Prostate gland (tissue), 2 donors: Measurements from ENCODE around the gene TMEM132E. TPM values are rescaled to one million over a fixed set of nuclear protein-coding genes. Genes with fewer than 3 reads are reported as not detected.

Source experiments
- DNase-seq: peaks from one replicate; pipeline ENCODE4 v3.0.0-alpha.2; 2019; ENCODE audit warnings: low spot score
- H3K27ac ChIP-seq, 2 donors: fragments of 200-600 bp; sonication (generic); 2 replicates each; pipeline ENCODE4 v1.5.1; 2017 to 2019
- H3K27me3 ChIP-seq: fragments of 200-600 bp; sonication (generic); replicated peaks from 2 replicates; pipeline ENCODE4 v1.5.1; 2019; ENCODE audit not compliant: insufficient read depth
- H3K36me3 ChIP-seq, 2 donors: fragments of 200-600 bp; sonication (generic); 1 replicate in 1 of 2; 2 replicates in 1 of 2; pipeline versions ENCODE4 v1.5.1 to v1.8.1; 2017 to 2019
- H3K4me1 ChIP-seq: fragments of 200-600 bp; sonication (generic); replicated peaks from 2 replicates; pipeline ENCODE4 v1.5.1; 2019
- H3K4me3 ChIP-seq, 2 donors: fragments of 200-600 bp; sonication (generic); 2 replicates each; pipeline ENCODE4 v1.5.1; 2017 to 2019
- H3K9me3 ChIP-seq: fragments of 200-600 bp; sonication (generic); 2 replicates; pipeline ENCODE4 v1.5.1; 2017
- CTCF ChIP-seq, 4 experiments: fragments of 200-600 bp in 2 of 4; fragments of 450-650 bp in 2 of 4; sonication (generic) in 2 of 4; IDR thresholded peaks; 1 replicate in 3 of 4; 2 replicates in 1 of 4; pipeline ENCODE4 v1.5.1; 2016 to 2019; ENCODE audit warnings: antibody characterized with exemption in 4 of 4, mild to moderate bottlenecking in 2 of 4, moderate library complexity in 2 of 4
- POLR2A ChIP-seq: fragments of 450-650 bp; IDR thresholded peaks from one replicate; pipeline ENCODE4 v1.6.1; 2016; ENCODE audit warnings: antibody characterized with exemption, mild to moderate bottlenecking
- POLR2AphosphoS5 ChIP-seq: sonication (generic); formaldehyde crosslinking; IDR thresholded peaks from one replicate; pipeline ENCODE4 v1.6.1; 2017; ENCODE audit warnings: antibody characterized with exemption
- WGBS: methylation state at CpG from one replicate; pipeline ENCODE4 v1.1.5; 2018; 5-methylcytosine and 5-hydroxymethylcytosine counted together
- intact Hi-C: fragments of 100-400 bp; cut with DNase I; formaldehyde crosslinking; loops from one replicate; pipeline ENCODE4 v1.14.2; 2022
- total RNA-seq, 2 donors: library from RNA; depleted of rRNA; stranded (reverse); fragments of >200 nt; gene quantifications; one replicate each; pipeline ENCODE4 v1.1.0, GENCODE V29; 2016

Gene TMEM132E
- total RNA-seq, 2 donors from 2014 or later, result 1.0 TPM; not detected in 1

DNA sequence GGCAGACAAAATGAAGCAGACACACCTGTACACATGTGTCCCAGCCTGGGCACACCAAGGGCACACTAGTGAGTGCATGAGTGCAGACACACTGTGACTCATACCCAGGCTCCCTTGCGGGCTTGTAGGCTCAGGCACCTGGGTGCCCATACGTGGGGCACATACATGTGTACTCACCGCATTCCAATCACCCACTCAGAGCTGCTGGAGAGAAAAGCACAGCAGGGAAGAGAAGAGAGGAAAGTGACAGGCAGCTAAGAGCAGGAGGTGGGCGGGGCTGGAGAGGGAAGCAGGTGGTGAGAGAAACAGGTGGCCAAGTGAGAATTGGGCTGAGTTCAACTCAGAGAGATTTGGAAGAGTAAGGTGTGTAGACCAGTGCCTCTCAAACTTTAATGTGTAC, 54.0 kb downstream of the TMEM132E start:
- Histone ChIP-seq H3K36me3 (no peaks in the 10 kb centered on the region), H3K27ac (no peak overlapping the region), H3K4me1 (no peaks in the 10 kb centered on the region), H3K4me3 (no peak overlapping the region), H3K9me3 (no peaks in the 10 kb centered on the region), H3K27me3 (peaks cover 7% of the 10 kb centered on the region)
- intact Hi-C loops, result no loop called here
- 25% methylated on average over 4 of the region's 4 CpGs for WGBS
- DNase-seq, result no peak
- TF ChIP-seq CTCF (IDR thresholded peaks at IDR 0.05) (no peak), POLR2A (no peak), POLR2AphosphoS5 (no peak)

- no peaks in the 10 kb centered on the region for H3K9me3 ChIP-seq
- no peak overlapping the region for H3K4me3 ChIP-seq
- no peaks in the 10 kb centered on the region for H3K4me1 ChIP-seq
- 93% methylated on average over 3 of the region's 3 CpGs for WGBS
- H3K36me3 ChIP-seq, result no peaks in the 10 kb centered on the region
- DNase-seq, result no peak
- TF ChIP-seq POLR2A, result no peak
- no peak for TF ChIP-seq POLR2AphosphoS5
- no peak for TF ChIP-seq CTCF (IDR thresholded peaks at IDR 0.05)
- no peak overlapping the region for H3K27ac ChIP-seq
- intact Hi-C loops, result no loop called here
- peaks cover 4% of the 10 kb centered on the region for H3K27me3 ChIP-seq
These were observed 54.4 kb downstream of the TMEM132E start for GRCh38 chr17:34633760-34634159.

- 87% methylated on average over 9 of the region's 15 CpGs for WGBS
- Histone ChIP-seq H3K4me1 (no peaks in the 10 kb centered on the region), H3K27ac (no peak overlapping the region), H3K4me3 (no peak overlapping the region), H3K27me3 (peaks cover 2% of the 10 kb centered on the region), H3K36me3 (no peaks in the 10 kb centered on the region), H3K9me3 (no peaks in the 10 kb centered on the region)
- TF ChIP-seq CTCF (IDR thresholded peaks at IDR 0.05) (no peak), POLR2AphosphoS5 (no peak), POLR2A (no peak)
- intact Hi-C loops, result loop anchor here (5.0 kb wide), 2 partner anchors 92 to 212 kb away; no protein-coding TSS in a partner anchor
- DNase-seq, result no peak
These were observed 55.3 kb downstream of the TMEM132E start for GRCh38 chr17:34634551-34635160.

DNA sequence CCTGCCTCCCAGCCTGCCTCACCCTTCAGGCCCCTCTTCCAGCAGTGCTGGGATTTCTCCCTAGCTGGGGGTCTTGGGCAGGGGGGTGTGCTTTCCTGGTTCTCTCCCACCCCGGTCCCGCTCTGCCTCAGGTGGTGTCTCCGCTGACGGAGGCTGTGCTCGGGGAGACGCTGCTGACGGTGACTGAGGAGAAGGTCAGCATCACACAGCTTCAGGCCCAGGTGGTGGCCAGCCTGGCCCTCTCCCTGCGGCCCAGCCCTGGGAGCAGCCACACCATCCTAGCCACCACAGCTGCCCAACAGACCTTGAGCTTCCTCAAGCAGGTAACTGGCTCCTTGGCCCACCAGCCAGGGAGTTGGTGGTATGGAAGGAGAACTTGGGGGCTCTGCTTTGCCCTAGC, 56.5 kb downstream of the TMEM132E start:
- Histone ChIP-seq H3K27ac (no peak overlapping the region), H3K27me3 (peaks cover 2% of the 10 kb centered on the region), H3K4me1 (no peaks in the 10 kb centered on the region), H3K4me3 (no peak overlapping the region), H3K9me3 (no peaks in the 10 kb centered on the region), H3K36me3 (no peaks in the 10 kb centered on the region)
- no peak for DNase-seq
- intact Hi-C loops, result loop anchor here (5.0 kb wide), 2 partner anchors 94 to 214 kb away; no protein-coding TSS in a partner anchor
- TF ChIP-seq CTCF (IDR thresholded peaks at IDR 0.05), result no peak
- no peak for TF ChIP-seq POLR2AphosphoS5
- TF ChIP-seq POLR2A, result no peak
- WGBS, result 93% methylated on average over 8 of the region's 8 CpGs

- 67% methylated on average over 17 of the region's 20 CpGs for WGBS
- H3K9me3 ChIP-seq, result no peaks in the 10 kb centered on the region
- H3K27ac ChIP-seq, result no peak overlapping the region
- no peaks in the 10 kb centered on the region for H3K36me3 ChIP-seq
- no peak for DNase-seq
- intact Hi-C loops, result loop anchor here (5.0 kb wide), 2 partner anchors 95 to 215 kb away; no protein-coding TSS in a partner anchor
- H3K4me3 ChIP-seq, result no peak overlapping the region
- TF ChIP-seq CTCF (IDR thresholded peaks at IDR 0.05) (no peak), POLR2AphosphoS5 (no peak), POLR2A (no peak)
- H3K27me3 ChIP-seq, result peaks cover 5% of the 10 kb centered on the region
- no peaks in the 10 kb centered on the region for H3K4me1 ChIP-seq
These were observed 57.7 kb downstream of the TMEM132E start for GRCh38 chr17:34637041-34637547.
